ENCODE data around the gene PER2.
A peak's percentile ranks its signal among the peaks of the same experiment; 100 is the strongest.
"Not testable (repeated sequence)": the region's sequence is repeated elsewhere in the genome, so short reads cannot be mapped to it uniquely, and the experiment has no call there.

Gene PER2

DNA sequence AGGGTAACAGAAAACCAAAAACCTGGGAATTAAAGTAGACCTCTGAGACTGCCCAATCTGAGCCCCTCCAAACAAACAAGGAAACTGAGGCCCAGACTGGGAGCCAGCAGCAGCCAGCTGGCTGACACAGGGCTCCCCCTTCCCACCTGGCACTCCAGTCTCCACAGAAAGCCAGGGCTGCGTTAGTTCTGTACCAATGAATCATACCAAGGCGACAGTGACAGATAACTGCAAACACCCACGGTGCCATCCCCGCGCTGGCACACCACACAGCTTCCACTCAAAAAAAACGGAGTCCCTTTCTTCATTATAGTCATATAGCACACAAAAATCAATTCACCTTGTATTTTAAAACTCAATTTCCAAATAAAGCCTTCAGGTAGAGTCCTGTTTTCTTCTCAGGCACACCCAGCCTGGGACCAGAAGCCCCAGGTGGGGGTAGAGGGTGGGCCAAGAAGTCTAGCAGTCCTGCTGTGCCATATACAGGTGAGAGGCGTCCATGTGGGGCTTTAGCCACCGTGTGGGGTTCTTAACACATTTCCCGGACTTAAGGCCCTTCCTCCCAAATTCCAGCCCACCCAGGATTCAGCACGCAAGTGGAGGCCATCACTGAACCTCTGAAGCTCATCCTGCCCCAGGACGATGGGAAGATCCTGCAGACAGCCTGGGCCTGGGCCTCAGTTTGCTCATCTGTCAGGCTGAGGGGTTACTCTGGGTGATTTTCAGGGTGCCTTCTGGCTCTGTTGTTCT is 1.2 kb downstream of the PER2 start:
- DNase-seq = no peak

DNA sequence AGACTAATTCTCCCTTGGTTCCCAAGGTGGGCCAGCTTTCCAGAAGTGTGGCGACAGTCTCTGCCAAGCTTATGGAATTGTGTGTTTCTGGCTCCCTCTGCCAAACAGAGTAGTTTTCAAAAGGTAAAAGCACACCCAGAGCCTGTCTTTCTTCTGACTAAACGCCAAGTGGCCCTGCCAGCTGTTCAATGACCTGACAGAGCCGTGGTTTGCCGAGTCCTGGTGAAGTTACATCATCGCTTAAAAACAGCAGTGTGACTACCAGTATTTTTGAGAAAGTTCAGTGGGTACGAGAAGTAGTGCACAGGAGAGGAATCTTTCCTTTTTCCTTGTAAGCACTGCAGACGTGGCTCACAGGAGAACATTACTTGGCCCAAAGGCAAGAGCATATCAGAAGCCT is 1.9 kb downstream of the PER2 start:
- DNase-seq = peak; percentile 58

DNA sequence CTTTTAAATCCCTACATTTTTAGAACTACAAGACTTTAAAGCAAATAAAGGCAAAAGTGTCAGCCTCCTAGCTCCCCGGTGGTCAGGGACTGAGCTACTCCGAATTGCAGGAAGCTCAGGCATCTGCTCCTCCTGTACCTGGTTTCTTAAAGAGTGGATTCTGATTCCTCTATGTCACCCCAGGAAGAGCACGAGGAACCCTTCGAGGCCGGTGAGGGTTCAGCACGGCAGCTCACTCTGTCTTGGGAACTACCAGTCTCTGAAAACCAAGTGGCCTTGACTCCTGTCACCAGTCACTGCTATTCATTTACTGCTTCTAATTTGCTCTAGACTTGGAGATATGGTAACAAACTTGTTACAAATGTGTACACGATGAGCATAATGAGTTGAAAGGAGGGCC is 2.3 kb downstream of the PER2 start:
- DNase-seq = no peak

DNA sequence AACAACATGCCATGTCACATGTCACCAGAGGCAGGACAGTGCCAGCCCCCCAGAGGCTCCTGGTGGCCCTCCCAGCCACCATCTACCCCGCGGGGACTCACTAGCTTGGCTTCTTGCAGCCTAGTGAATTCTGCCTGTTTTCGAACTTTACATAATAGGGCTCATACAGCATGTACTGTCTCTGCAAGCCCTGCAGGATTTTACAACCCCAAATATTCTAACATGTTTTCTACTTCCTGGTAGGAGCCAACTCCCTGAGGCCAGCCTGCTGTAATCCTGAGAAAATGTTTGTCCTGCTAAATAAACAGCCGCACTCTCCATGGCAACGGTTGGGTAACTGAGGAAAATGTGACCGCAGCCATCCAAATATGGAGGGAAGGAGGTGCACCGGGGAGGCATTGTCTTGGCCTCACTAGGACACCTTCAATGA is 2.7 kb downstream of the PER2 start:
- no peak for DNase-seq

DNA sequence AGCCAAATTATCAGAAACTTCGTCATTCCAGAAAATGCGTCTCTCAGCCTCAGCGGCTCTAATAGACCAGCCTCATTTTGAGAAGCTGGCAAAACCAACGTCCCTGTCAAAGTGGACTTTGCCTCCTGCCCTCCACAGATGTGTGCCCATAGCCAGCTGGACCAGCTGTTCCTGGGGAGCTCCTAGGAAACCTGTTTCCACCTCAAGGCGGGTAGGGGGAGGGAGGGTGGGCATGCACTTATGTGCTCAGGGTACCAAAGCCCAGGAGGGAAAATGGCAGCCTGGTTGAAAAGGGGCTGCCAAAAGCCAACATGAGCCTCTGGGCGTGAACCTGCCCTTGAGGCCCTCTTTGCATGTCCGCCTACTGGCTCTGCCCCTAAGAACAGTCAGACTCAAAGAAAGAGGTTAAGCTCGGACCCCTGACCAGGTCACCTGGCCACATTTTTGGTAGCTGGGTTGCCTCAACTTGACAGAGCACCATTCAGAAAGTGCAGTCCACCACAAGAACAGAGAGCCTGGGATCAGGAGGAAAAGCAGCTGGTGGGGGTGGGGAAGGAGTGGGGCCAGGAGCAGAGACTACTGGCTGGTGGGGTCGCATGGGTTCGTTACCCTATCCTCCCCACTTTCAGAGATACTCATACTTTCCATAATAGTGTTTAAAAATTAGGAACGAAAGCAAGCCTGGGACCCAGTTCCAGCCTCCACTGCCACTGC is 3.5 kb downstream of the PER2 start:
- no peak for DNase-seq

DNA sequence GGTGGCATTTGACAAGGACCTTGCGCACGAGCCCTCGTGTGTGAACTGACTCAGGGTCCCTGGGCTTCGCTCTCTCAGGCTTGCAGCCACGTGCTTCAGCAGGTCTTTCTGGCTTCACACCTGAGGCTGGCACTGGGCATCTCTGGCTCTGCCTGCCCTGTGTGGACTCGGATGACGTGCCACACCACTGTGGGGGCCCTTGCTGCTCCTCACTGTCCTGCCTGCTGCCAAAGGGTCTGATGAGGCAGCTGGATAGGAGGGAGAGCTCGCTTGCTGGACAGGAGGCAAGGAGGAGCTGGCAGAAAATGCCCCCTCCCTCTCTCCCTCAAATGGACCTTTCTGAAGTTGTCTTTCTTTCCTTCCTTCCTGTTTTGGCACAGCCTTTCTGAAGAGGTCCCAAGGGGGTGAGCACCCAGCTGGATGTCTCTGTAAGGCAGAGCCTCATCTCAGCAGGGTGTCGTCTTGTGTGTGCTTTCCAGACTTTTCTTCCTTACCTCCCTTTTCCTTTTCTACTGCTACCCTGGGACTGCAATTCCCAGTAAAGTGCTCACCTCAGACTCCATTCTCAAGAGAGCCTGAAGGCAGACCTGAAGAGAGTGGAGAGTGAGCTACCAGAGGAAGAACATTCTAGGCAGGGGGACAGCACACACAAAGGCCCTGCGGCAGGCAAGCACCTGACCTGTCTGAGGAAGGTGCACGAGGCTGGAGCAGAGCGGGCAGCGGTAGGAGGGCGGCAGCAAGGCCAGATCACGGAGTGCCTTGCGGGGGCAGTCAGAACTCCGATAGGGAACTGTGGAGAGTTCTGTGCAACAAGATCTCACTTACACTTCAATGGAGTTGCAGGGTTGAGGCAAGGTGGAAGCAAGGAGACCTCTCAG is 5.3 kb downstream of the PER2 start:
- DNase-seq = peak; percentile 17

DNA sequence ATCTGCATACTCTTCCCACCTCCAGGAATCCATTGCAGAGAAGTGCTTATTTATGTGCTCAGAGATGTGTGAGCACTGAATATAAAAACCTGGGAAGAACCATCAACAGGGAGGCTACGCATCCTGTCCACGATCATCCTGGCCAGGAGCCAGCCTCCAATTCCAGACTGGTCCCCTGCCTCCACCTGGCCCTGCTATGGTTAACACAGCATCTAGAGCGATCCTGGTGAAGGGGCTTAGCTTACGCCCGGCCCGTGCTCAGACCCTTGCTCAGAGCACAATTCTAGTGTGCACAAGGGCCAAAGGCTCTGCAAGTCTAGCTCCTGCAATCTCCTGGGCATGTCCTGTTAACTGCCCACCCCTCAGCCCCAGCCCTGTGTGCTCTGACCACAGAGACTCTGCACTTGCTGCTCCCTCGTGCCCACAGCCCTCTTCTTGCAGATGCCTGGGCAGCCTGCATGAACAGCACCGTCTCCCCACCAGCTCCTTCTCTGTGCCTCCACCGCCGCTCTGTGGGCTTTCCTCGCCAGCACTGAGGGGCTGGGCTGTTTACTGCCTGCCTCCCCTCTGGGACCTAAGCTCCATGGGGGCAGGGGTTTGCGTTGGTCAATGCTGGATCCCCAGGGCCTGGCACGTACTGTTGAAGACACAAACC is 6.5 kb downstream of the PER2 start:
- no peak for DNase-seq

DNA sequence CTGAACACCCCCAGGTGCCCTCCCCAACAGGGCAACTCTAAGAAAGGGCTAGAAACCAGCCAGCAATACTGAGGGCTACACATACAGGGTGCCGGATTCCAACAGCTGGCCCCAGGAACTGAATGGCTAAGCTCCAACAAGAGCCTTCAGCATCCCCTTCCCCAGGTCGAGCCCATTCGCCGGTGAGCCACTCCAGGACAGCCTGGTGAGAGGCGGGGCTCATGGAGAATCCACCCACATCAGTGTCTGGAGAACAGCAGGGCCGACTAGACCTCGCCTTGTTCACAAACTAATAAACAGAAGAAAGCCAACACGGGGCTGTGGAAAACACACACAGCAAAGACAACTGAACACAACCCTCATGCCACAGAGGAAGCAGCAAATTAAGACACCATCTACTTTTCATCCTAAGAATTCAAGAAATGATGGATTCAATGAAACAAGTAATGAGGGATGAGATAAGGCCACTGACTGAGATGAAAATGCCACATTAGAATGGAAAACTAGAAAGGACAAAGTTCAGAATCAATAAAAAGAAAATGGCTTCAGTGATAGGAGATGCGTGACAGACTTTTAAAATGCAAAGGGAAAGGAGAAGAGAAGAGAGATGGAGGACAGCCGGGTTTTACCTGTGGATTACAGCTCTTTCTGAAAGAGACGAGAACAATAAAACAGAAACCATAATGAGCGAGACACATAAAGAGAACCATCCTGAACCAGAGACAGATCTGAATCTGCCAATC is 8.2 kb downstream of the PER2 start:
- no peak for DNase-seq

DNA sequence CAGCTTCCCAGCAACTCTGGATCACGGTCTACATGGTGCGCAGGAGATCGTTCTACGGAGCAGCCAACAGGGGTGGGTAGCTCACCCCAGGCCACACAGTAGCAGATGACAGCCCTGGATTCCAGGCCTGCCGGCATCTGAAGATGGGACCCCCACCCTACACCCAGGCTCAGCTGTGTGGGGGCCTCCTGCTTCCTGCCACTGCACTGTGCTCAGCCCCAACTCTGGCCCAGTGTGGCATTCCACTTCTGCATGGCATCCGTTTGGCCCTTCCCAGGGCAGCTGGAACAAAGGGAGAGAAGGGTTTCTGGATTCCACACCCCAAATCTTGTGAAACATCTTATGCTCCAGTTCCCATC is 9.1 kb downstream of the PER2 start:
- no peak for DNase-seq

DNA sequence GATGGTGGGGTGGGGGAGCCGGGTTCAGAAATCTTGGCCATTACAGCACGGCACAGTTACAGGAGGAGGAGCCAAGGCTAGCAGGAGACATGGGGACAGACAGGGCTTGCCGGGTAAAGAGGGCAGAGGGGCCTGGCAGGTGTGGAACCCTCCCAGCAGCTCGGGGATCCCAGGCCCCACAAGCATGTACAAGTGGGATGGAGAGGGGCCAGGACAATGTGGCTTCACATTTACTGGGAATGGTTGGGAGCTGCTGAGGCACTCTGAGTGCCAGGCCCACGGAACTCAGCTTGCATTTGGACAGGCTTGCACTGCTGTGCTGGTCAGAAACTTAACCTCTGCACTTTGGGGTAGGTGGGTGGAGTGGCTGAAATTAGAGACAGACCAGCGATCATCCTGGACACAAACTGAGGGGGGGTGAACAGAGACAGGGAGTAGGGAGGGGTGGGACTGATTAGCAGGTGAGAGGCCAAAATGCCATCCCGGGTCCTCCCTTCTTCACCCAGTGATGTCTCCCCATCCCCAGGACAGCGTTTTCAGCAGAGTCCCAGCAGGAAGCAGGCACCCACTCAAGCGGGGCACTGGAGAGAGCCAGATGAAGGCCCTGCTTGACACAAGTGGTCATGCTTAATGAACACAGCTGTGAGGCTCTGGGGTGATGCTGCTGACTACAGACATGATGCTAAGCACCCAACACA is 9.6 kb downstream of the PER2 start:
- DNase-seq = no peak

DNA sequence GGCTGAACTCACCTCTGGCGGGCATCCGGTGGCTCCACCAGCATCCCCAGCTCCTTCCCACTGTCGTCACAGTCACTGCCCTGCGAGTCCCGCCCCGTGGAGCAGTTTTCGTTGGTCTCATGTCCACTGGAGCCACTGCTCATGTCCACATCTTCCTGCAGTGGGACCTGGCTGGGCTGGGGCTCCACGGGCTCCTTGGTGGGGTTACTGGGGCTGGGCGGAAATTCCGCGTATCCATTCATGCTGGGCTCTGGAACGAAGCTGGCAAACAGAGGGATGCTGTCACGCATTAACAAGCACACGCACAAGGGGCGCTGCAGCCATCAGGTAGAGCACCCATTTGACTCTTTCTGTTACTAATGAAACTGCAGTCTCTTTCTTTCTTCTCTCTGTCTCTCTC is 10.7 kb downstream of the PER2 start:
- DNase-seq = no peak

DNA sequence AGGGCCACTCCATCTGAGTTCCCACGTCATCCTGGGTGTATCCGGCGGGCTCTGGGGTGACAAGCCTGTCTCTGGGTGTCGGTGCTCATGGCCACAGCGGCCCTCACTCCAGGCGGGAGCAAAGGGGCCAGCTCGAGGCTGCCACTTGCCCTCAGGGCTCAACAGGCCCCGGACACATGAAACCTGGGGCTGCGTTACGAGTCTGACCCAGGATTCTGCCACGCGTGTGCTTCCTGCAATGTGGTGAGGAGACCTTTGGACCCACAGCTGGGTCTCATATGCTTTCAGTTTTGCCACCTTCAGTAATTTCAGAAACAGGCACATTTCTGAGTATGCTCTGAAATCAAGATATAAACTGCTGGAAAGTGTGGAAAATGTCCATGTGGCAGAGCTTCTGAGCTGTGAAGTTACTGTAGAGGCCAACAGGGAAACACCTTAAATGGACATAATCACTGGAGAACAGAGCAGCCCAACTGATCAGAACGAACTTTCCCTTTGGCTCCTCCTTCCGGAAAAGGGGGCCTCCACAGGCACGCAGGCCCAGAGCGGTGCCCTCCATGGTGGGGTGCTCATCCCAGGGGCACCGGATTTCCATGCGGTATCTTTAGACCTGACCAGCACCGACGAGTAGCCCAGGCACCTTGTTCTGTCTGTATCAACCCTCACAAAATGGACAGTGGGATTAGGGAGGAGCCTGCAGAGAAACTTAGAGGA is 14.1 kb downstream of the PER2 start:
- DNase-seq = no peak

DNA sequence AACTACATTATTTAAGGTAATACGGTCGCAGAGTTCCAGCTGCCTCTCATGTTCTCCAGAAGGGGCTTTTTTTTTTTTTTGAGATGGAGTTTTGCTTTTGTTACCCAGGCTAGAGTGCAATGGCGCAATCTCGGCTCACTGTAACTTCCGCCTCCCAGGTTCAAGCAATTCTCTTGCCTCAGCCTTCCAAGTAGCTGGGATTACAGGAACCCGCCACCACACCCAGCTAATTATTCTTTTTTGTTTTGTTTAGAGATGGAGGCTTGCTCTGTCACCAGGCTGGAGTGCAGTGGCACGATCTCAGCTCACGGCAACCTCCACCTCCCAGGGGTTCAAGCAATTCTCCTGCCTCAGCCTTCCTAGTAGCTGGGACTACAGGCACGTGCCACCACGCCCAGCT is 15.0 kb downstream of the PER2 start:
- peak; percentile 50 for DNase-seq

DNA sequence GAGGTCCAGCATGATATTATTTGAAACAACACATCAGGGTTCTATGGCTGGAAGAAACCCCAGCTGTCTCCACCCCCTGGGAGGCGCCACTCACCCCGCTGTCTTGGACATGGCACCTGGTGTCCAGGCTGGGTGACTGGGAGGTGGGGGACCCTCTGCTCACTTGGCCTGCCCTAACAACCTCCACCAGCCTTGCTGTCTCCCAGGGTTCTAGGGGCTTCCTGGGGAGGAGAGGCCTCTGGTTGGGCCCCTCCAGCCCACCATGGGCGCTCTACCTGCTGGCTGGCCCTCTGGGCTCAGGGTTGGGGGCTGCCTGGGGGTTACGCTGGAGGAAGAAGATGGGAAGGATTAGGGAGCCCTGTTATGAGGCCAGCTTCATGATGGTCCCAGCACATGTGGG is 16.3 kb downstream of the PER2 start:
- DNase-seq = no peak

DNA sequence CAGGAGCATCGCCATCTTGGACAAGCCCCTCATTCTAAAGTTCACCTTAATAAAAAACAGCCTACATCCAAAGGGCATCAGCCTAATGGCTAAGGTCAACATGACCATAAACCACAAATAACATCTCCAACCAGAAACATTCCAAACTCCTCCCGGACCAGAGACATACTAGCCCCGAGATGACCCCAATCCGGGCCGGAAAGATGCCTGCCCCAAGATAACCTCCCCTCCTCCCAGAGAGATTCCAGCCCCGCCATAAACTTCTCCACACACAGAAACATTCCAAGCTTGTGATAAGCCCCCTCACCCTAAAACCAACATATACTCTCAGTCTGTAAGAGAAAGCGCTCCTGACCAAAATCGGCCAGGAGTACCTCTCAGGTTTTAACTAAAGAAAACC is 16.7 kb downstream of the PER2 start:
- not testable (repeated sequence) for DNase-seq

DNA sequence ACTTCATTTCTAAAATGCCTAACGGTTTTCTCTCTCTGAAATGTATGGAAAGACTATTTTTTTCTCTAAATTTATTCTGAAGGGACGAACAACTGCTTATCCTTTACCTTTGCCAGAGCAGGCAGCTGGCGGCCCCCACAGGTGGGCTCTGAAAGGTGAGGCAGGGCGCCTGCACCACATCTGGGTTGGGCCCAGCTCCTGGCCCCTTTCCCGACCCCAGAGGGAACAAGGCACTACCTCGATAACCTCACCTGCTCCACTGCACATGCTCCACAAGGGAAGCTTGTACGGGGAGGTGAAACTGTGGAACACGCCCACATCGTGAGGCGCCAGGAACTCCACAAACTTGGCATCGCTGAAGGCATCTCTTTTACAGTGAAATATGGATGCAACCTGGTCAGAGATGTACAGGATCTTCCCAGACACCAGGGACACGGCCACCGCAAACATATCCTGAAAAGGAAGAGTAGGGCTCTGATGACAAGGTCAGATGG is 17.3 kb downstream of the PER2 start:
- DNase-seq = no peak

DNA sequence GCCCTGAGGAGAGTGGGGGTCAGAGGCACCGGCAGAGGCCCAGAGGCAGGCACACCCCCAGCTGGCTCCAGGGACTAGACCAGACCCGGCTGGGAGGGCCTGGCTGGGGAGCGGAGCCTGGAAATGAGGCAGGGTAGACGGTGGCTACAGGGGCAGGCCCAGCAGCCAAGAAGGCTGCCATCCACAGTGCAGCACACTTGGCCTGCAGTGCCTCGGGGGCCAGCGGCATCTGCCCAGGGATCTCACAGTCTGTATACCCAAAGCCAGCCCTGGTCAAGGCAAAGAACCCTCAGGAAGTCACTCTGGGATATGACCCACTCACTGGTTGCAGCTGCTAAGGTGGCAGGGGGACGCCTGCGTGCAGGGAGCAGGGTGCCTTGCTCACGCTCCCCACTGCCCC is 17.8 kb downstream of the PER2 start:
- DNase-seq = no peak

DNA sequence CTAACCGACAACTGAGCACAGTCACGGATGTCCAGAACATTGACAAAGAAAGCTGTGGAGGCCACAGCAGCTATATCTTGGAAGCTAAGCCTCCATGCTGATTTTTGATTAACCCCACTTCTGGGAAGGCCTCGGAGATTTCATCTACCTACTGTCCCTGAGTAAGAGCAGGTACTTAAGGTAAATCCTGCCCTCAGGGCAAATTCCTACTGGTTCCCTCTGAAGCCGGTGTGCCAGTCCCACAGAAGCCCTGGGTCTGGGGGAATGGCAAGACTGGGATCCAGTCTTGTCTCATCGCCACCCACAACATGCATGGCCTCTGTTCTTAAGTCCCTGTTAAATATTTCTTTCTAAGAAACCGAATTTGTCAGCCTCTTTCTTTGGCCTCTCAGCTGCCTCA is 18.7 kb downstream of the PER2 start:
- no peak for DNase-seq

DNA sequence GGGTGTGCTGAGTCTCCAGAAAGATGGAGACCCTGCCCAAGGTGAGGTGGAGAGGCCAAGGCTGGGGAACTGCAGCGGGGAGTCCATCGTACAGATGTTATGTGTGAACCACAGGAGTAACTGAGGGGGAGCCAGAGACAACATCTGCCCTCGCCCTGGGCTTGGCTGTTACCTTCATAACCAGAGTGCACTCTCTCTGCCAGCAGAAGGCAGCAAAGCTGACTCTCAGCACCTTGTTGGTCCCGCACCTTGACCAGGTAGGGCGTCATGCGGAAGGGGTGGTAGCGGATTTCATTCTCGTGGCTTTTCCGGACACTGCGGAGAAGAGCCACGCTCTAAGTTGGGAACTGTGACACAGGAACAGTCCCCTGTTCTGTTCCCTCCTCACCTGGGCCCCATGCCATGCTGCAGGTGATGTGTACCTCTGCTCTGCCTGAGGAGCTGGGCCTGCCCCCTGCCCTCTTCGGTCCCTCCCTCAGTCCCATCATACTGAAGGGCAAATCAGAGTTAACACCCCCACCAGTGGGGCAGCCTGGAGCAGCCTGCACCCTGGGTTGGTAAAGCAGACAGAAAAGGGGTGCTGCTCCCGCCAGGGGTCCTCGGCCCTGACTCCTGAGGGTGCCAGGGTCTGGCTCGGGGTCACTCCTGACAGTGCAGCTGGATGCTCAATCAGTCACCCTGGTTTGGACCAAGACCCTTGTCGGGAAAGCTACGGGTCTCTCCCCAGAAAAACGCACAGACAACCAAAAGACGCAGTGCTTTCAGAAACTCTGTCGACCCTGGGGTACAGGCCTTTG is 20.3 kb downstream of the PER2 start:
- DNase-seq = no peak

DNA sequence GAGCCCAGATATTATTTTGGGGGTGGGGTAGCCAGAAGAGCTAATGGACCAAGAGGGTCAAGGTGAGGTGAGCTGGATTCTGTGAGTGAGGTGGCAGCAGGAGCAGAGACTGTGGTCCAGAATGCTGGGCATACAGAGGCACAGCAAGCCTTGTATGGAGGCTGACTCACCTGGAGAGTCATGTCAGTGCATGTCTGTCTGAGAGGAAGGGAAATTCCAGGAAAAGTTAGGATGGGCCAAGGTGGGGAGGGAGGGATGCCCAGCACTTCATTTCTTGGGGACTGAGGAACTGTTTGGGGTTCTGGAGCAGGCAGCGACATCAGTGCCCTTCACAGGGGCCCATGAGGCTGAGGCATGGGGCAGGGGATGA is 21.1 kb downstream of the PER2 start:
- DNase-seq = no peak
